Placental pericyte (primary cell): Measurements from ENCODE around the gene IKBKE. TPM values are rescaled to one million over a fixed set of nuclear protein-coding genes. Genes with fewer than 3 reads are reported as not detected.

Experiments used
- small RNA-seq: library from RNA; depleted of rRNA; stranded (forward); fragments of <200 nt; gene quantifications from one replicate; pipeline ENCODE3, GENCODE V24; 2012; ENCODE audit warnings: low replicate concordance
- total RNA-seq: library from RNA; depleted of rRNA; stranded (reverse); fragments of >200 nt; gene quantifications from 2 replicates; pipeline ENCODE4 v1.2.3, GENCODE V29; 2012

Gene IKBKE
- 42.7 and 51.4 TPM in 2 replicates for total RNA-seq

GRCh38 chr1:206469933-206470691 lies at the start of gene IKBKE:
IKBKE (plus strand) TSS chr1:206470476; CDS start chr1:206473228, 2,752 bp downstream.

GRCh38 chr1:206507284-206508129 lies 37.2 kb downstream of the IKBKE start, which contains the start of gene RASSF5:
RASSF5 (plus strand) TSS chr1:206507531; CDS start chr1:206507603, 72 bp downstream.

Small RNA genes within 50 kb of the gene (small RNA-seq; reads per million reads assigned to genes)
- gene MIR6769B: not detected

Other genes with a start within 250 kb of the IKBKE start
- gene RASSF5, start 37.1 kb downstream of the IKBKE start, total RNA-seq: 0.72 and 5.5 TPM in 2 replicates
- 49.5 and 57.1 TPM in 2 replicates for gene EIF2D, start 142.0 kb downstream of the IKBKE start, total RNA-seq
- gene DYRK3, start 165.1 kb downstream of the IKBKE start, total RNA-seq: 41.4 and 62.4 TPM in 2 replicates
- gene MAPKAPK2, start 214.4 kb downstream of the IKBKE start, total RNA-seq: 65.9 and 76.2 TPM in 2 replicates